AG09309 (cell line): ENCODE measurements around the gene GABARAPL1.

Experiments used
- DNase-seq: peaks from one replicate; pipeline ENCODE4 v3.0.0-alpha.2; 2010; ENCODE audit warnings: low read depth
- H3K4me3 ChIP-seq: 2 replicates; pipeline ENCODE4 v1.5.1; 2011; ENCODE audit warnings: mild to moderate bottlenecking, low read depth, low read length, moderate library complexity; ENCODE audit not compliant: control insufficient read depth
- TF ChIP-seq, protein P1 (sequence below): IDR thresholded peaks from 2 replicates; pipeline ENCODE4 v1.5.1; 2011; ENCODE audit warnings: mild to moderate bottlenecking, low read depth, low read length, inconsistent platforms; ENCODE audit not compliant: insufficient read depth, control insufficient read depth; ENCODE audit errors: missing control alignments

The GABARAPL1 gene

DNA sequence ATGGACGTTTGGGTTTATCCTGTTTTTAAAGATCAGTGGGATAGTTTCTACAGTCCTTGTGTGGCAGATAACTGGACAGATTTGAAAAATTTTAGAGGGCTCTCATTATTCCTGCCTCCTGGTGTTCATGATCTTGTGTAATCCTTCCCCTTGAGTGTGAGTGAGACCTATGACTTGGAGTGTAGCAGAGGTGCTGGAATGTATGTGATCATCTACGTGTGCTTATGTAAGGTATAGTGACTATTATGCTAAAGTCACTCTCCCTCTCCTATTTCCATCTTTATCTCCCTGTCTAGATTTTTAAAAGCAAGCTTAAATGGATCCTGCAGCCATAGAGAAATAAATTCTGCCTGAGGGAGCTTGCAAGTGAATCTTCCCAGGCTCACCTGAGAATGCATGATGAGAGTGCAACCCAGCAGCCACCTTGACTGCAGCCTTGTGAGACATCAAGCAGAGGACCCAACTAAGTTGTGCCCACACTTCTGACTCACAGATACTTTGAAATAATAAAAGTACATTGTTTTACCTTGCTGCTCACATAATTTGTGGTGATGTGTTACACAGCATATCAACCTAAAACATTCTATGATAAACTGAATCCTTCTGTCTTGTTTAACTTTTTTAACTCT lies 37.6 kb upstream of the GABARAPL1 start:
- no peak overlapping the region for H3K4me3 ChIP-seq
- TF ChIP-seq, protein P1, sequence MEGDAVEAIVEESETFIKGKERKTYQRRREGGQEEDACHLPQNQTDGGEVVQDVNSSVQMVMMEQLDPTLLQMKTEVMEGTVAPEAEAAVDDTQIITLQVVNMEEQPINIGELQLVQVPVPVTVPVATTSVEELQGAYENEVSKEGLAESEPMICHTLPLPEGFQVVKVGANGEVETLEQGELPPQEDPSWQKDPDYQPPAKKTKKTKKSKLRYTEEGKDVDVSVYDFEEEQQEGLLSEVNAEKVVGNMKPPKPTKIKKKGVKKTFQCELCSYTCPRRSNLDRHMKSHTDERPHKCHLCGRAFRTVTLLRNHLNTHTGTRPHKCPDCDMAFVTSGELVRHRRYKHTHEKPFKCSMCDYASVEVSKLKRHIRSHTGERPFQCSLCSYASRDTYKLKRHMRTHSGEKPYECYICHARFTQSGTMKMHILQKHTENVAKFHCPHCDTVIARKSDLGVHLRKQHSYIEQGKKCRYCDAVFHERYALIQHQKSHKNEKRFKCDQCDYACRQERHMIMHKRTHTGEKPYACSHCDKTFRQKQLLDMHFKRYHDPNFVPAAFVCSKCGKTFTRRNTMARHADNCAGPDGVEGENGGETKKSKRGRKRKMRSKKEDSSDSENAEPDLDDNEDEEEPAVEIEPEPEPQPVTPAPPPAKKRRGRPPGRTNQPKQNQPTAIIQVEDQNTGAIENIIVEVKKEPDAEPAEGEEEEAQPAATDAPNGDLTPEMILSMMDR: no peak
- no peak for DNase-seq

DNA sequence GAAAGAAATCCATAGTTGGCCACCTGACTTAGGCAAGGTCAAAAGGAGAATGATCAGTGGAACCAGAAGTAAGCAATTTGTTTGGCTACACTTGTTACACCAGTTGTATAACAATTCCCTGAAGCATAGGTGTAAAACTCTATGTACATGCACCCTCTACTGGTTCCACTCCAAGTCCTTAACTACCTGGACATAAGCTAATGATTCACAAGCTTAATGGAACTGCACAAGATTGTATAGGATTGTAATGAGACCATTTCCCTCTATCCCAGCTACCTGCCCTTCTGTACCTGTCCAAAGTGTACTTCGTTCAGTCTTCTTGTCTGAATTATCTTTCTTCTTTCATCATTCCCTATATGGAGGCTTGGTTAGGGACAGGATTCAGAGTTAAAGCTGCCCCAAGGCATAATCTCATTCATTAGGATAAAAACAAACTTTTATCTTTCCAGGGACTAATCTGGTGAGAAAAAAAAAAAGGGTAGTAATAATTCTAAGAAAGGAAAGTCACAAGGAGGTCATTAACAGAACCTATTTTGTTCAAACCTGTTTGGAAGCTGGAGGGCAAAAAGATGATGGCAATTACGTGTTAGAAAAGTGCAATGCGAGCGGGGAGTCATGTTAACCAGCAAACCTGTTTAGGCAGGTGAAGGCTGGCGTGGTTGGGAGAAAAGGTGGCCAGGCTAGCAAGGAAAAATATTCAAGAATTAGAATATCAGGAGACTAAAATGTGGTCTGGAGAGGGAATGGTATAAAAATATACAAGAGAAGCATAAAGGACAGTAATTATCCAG lies 36.6 kb upstream of the GABARAPL1 start:
- TF ChIP-seq, protein P1: no peak
- H3K4me3 ChIP-seq: no peak overlapping the region
- DNase-seq: no peak

DNA sequence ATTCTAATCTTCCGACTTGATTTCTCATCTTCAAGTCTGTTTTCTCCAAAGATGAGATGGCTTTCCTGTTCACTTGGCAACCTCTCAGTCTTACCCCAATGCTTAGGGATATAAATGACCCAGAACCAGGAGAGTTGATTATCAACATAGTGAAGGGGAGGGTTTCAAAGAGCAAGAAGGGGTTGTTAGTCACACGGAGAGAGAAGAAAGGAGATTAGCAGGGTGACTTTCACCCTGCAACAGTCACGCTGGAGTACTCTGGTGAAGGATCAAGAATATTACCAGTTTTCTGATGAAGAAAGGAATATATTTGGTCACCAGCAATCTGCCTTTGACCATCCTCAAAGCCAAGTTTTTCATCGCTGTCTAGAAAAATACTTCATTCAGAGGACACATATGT lies 33.9 kb upstream of the GABARAPL1 start, which contains the start of gene TMEM52B:
Gene TMEM52B (plus strand): TSS at position 212 of the 400 bp plus-strand sequence. CDS start 543 bp downstream, outside the sequence.
- H3K4me3 ChIP-seq: no peak within 1 kb of the TSS
- DNase-seq: no peak
- TF ChIP-seq, protein P1: no peak

DNA sequence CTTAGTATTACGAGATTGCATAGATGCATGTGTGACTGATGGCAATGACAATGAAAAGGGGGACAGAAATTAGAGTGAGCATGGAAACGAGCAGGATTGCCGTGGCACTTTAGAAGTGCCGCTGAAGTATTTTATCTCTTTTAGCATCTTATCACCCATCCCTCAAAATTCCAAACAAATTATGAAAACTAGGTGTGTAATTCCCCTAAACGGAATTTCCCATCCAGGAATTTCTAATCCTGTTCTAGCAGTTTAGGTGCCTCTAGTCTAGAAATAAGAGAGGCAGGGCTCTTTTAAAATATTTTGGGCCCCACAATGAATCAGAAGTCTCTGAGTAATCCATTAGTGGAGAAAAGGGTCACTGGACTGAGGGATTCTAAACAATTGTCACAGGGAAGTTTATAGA lies 32.9 kb upstream of the GABARAPL1 start:
- H3K4me3 ChIP-seq: no peak overlapping the region
- DNase-seq: no peak
- TF ChIP-seq, protein P1: no peak

DNA sequence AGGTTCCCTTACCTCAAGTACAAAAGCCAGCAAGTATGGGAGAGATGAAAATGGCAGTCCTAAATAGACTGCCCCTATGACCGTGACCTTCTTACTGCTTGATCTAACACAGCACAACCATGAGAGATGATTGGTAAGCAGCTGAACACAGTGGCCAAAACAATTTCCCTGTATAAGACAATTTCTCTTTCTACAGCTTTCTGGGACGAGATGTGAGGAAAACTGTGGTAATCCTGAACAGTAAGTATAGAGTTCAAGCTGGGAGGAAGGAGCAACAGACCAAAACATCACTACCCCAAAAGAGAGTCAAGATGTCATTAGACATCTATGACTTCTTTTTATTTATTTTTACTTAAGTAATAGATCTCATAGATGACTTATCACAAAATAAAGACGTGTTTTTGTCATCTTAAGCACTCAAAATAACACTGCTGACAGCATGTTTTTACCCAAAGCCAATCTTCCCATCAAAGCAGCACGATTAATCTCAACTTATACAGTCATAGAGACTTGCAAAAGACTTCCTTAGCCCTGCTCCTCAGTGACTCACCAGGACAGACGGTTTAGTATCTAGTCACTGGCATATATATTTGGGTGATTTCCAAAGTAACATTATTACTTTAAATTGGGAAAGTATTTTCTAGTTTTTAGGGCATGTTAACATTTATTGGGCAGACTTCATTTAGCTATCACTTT lies 30.2 kb upstream of the GABARAPL1 start:
- DNase-seq: peak; percentile 58
- TF ChIP-seq, protein P1: no peak
- no peak overlapping the region for H3K4me3 ChIP-seq

DNA sequence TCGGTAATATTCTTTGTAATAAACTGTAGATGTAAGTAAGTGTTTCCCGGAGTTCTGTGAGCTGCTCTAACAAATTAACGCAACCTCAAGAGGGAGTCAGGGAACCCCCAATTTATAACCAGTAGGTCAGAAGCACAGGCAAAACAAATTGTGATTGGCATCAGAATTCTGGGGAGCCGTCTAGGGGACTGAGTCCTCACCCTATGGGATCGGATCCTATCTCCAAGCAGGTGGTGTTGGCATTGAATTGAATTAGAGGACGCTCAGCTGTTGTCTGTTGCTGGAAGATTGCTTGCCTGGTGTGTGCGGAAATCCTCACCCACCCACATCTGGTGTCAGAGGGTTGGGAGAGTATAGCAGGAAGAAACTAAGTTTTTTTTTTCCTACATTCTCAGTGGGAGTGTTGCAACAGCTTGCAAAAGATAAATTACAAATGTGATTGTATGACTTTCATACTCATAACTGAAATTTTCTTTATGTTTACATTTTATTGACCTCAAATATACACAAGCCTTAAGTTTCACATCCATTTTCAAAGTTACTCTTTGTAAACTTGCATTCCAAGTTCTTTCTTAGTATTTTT lies 28.3 kb upstream of the GABARAPL1 start:
- no peak overlapping the region for H3K4me3 ChIP-seq
- DNase-seq: no peak
- TF ChIP-seq, protein P1: no peak
